GM19452 (cell line): ENCODE results near the gene SPTAN1.

Source experiments
- ATAC-seq: cut with Tn5 transposase; IDR thresholded peaks from one replicate; pipeline ENCODE4 v1.9.1; 2021; ENCODE audit not compliant: unreplicated experiment

The SPTAN1 gene

DNA sequence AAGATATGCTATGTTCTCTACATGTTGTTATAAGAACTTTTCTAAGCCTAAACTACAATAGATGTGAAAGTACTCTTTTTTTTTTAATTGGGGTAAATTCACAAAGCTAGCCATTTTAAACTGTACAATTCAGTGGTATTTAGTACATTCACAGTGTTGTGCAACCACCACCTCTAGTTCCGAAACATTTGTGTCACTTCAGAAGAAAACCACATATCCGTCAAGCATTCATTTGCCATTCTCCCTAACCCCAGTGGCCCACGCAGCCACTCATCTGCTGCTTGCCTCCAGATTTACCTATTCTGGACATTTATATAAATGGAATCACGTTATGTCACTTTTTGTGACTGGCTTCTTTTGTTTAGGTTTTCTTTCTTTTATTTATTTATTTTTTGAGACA, 43.1 kb downstream of the SPTAN1 start:
- no peak for ATAC-seq

DNA sequence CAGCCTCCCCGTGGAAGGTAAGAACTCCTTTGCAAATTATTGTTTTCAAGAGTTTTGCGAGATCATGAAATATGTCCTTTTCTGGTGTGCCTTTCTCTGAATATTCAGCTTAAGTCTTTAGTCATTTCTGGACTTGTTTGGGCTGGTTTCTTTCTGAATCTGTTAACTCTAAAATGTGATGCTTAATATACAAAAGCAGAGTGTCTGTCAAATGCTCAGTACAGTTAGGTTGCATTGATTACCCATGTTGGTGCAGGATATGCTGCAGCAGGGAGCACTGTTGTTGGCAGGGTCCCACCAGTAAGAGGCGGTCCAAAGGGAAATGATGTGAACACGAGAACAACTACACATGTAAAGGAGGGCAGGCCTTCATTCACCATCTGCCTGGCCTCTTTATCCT, 47.7 kb downstream of the SPTAN1 start:
- no peak for ATAC-seq

DNA sequence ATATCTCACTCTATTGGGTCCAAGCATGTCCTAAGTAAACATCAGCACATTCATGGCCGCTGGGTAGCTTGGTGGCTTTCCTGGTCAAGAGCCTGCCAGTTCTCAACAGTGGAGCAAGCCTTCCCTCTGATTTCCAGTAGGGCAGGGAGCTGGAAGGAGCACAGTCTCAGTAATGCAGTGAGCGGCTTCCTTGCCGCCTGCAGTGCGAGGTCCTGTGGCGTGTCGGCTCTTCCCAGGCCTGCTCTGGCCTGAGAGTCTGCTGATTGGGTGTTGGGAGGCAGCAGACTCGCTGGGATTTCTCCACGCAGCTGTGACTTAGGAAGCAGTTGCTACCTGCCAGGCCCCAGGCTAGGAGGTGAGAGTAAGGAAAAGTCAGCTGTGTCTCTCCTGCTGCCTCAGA, 51.3 kb downstream of the SPTAN1 start:
- ATAC-seq: no peak

DNA sequence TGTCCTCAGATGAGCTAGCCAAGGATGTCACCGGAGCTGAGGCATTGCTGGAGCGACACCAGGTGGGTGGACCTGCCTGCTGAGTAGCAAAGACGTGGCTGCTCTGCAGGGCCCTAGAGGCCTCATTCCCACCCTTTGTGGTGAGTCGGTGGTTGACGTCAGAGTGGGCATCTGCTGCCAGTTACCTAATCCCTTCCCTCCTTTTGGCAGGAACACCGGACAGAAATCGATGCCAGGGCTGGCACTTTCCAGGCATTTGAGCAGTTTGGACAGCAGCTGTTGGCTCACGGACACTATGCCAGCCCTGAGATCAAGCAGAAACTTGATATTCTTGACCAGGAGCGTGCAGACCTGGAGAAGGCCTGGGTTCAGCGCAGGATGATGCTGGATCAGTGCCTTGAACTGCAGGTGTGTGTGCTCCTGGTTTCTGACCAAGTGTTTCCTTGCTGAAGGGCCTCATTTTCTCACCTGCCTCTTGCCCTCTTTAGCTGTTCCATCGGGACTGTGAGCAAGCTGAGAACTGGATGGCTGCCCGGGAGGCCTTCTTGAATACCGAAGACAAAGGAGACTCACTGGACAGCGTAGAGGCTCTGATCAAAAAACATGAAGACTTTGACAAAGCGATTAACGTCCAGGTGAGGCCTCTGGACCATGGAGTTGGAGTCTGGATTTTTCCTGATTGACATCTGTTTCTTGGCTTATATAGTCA, 55.4 kb downstream of the SPTAN1 start:
- ATAC-seq: no peak

DNA sequence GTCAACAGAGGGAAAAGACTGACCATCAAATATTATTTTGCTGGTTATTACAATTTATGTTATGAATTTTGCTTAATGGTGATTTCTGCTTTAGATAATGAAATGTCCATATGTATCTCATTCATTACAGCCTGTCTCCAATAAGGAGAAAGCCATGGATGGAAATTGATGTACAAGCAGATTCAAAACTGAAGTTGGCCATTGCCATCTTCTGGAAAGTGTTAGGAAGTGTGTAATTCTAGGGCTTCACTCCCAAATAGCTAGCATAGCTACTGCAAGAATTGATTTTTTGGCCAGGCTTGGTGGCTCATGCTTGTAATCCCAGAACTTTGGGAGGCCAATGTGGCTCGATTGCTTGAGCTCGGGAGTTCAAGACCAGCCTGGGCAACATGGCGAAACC, 58.5 kb downstream of the SPTAN1 start:
- ATAC-seq: no peak

DNA sequence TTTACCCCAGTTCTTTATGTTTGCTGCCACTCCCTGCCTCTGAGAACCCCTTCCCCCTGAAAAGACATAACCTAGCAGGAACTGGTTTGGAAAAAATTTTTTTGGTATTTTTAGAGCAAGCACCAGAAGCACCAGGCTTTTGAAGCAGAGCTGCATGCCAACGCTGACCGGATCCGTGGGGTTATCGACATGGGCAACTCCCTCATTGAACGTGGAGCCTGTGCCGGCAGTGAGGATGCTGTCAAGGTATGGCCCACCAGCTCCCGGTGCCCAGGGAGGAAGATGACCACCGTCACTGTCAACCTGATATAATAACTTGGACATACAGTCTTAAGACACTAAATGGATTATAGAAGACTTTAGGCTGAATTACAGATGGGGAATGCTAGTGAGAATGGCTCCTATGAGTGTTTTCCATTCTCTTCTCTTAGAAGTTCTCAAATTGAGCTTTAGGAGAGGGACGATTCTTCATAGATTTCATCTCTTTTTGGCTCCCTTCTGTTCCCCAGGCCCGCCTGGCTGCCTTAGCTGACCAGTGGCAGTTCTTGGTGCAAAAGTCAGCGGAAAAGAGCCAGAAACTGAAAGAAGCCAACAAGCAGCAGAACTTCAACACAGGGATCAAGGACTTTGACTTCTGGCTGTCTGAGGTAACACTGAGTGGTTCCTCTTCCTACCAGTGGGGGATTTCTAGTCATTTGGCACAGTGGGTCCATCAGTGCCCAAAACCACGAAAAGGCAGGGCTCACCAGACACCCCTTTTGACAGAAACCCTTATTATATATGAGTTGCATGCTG, 59.4 kb downstream of the SPTAN1 start:
- ATAC-seq: no peak

DNA sequence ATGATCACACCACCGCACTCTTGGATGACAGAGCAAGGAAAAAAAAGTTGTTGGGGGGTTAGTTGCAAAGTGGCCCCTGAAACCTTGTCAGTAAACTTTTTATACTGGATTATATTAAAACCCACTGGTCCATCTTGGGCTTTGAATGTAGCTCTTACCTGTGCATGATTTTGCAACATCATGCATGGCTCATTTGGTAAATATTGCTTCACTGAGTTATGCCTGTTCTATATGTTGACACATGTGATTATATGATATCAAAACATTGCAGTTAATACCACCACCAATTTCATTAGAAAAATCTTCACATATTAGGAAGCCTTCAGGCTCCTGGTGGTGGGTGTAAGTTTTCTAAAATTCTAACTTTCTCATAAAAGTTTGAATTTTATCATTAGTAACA, 62.3 kb downstream of the SPTAN1 start:
- ATAC-seq: no peak

DNA sequence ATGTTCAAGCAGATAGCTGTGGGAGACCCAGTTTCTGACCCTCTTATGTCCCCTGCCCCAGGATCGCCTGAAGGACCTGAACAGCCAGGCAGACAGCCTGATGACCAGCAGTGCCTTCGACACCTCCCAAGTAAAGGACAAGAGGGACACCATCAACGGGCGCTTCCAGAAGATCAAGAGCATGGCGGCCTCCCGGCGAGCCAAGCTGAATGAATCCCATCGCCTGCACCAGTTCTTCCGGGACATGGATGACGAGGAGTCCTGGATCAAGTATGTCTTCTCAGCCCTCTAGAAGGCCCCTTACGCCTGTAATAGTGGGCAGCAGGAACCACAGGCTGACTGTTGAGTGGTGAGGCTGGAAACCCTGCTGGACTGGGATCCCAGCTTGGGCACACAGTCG, 63.2 kb downstream of the SPTAN1 start:
- no peak for ATAC-seq

DNA sequence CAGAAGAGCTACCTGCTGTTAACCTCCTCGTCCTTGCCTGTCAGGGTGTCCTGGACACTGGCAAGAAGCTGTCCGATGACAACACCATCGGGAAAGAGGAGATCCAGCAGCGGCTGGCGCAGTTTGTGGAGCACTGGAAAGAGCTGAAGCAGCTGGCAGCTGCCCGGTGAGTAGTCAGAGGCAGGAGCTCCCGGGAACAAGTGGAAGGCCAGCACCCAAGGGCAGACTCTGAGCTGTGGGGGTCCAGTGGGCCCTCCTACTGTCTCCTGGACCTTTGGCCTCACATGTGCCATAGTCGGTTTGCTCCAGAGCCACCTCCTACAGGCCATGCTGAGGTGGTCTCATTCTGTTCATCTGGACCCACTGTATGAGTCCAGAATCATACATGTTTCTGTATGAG, 65.6 kb downstream of the SPTAN1 start:
- no peak for ATAC-seq

DNA sequence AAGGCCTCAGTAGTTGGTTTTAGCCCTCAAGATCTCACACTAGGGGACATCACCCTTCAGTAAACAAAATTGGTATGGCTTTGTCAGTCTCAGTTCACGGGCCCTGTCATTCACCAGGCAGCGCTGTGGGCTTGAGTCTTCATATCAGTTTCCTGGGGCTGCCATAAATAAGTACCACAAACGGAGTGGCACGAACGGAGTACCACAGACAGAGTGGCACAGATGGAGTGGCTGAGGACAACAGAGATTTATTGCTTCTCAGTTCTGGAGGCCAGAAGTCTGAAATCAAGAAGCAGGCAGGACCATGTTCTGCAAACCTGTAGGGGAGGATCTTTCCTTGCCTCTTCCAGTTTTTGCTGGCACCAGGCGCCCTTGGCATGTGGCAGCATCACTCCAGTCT, 66.7 kb downstream of the SPTAN1 start:
- ATAC-seq: no peak

DNA sequence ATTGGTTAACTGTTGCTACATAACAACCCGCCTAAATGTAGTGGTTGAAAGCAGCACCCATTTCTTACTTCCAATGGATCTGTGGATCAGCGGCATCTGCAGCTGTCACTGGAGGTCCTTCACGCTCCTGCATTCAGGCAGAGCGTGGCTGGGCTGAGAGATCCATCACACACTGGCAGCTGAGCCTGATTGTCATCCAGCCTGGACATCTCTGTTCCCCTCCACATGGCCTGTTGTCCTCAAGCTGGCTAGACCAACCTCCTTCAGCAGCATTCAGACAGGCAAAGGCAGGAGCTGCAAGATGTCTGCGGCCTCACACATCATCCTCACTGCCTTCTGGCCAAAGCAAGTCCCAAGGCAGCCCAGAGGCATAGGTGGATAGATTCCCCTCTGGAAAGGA, 67.4 kb downstream of the SPTAN1 start:
- ATAC-seq: no peak

DNA sequence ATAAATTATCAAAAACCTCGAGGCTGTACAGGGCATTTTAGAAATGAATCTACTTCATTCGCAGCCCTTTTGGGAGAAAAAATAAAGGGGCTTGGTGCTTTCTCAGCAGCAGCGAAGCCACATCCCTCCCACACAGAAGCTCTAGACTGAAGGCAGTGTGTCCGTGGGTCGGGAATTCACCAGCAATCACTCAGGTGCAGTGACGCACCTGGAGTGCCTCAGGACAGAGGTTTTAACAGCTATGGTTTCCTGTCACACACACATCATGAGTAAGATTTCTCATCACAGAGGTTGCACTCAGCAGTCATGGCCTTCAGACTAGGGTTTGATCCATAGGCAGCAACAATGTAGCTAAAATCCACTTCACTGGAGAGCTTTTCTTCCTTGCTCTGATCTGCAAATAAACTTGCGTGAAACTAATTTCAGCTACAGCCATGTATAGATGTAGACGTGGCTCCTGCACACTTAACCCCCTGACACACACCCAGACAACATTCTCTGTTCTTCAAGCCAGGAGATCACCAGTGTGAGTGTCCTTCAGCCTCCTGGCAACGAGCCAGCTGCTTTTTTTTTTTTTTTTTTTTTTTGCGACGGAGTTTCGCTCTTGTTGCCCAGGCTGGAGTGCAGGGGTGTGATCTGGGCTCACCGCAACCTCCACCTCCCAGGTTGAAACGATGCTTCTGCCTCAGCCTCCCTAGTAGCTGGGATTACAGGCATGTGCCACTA, 69.5 kb downstream of the SPTAN1 start:
- ATAC-seq: no peak

DNA sequence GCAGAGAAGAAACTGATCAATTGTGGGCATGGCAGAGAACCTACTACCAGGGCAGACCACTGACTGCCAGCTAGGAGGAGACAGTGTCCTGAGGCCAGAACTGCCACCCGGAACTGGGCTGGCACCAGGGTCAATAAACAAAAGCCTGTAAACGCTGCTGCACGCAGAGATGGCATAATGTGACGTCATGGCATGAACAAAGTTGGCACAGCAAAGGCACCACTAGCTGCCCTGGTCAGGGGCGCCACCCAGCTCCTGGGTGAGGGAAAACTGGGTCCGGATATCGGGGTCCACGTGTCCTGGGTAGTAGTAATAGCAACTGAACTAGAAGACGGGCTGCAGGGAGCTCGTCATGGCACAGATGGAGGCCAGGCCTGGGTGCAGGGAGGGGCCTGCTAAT, 72.2 kb downstream of the SPTAN1 start:
- no peak for ATAC-seq

DNA sequence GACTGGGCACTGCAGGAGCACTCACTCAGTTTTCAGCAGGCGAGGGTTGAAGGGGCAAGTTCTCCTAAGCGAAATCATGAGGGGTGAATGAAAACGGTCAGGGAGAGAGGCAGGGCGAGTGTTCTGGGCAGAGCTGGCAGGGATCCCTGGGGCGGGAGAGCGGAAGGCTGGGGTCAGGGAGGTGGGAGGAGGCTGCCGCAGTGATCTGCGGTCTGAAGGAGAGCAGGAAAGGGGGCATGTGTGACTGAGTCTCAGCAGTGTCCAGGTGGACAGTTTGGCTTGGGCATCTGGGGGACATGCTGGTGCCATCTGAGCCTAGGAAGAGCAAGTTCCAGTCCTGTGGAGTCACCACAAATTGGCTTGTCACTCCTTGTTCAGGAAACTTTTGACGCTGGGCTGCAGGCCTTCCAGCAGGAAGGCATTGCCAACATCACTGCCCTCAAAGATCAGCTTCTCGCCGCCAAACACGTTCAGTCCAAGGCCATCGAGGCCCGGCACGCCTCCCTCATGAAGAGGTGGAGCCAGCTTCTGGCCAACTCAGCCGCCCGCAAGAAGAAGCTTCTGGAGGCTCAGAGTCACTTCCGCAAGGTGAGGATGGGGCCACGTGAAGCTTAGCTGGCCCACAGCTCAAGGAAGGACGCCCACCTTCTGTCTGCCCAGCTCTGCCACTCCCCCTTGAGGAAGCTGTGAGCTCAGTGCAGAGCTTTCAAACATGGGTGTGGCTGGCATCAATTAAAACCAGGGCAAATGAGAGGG, 73.2 kb downstream of the SPTAN1 start:
- ATAC-seq: no peak

DNA sequence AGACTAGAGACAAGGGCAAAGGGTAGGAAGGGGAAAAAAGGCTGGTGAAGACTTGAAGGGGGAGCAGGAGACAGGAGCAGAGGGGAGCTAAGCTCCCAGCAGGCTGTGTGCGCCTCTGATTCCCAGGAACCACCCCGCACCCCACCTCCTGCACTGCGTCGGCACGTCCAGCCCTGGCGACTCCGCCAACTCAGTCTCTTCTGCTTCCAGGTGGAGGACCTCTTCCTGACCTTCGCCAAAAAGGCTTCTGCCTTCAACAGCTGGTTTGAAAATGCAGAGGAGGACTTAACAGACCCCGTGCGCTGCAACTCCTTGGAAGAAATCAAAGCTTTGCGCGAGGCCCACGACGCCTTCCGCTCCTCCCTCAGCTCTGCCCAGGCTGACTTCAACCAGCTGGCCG, 73.8 kb downstream of the SPTAN1 start:
- no peak for ATAC-seq

DNA sequence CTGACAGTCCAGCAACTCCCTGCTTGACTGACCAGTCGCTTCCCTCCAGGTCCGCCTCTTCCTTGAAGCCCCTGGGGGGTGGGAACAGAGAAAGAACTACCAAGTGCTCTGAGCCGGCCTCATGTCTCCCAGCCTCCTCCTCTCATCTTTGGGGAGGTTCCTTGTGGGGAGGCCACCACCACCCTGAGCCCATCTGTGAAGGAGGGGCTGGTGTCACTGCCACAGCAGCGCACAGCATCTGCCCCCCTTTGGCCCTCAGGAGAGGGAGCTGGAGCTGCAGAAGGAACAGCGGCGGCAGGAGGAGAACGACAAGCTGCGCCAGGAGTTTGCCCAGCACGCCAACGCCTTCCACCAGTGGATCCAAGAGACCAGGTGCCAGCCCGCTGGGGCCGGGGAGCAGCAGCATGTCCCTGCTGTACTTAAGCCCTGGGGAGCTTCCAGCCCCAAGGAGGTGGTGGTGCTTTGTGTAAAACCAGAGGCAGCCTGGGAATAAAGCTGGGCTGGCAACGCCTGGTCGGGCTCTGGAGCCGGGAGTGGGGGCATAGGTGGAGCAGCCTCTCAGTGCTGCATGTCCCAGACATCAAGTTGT, 74.8 kb downstream of the SPTAN1 start:
- no peak for ATAC-seq

DNA sequence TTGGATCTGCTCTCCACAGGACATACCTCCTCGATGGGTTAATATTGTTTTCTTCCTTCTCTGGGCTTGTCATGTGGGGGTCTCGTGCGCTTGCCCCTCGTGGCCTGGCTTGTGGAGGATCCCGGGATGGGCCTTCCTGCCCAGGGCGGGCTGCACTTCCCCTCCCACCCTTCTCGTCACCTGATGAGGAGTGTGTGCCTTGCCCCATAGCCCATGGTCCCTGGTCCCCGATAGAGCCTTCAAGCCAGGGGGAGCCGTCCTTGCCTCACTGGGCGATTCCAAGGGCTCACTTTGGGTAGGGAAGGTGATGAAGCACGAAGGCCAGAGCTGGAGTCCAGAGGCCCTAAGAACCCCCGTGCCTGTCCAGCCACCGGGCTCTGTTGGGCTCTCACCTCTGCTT, 75.5 kb downstream of the SPTAN1 start:
- no peak for ATAC-seq

DNA sequence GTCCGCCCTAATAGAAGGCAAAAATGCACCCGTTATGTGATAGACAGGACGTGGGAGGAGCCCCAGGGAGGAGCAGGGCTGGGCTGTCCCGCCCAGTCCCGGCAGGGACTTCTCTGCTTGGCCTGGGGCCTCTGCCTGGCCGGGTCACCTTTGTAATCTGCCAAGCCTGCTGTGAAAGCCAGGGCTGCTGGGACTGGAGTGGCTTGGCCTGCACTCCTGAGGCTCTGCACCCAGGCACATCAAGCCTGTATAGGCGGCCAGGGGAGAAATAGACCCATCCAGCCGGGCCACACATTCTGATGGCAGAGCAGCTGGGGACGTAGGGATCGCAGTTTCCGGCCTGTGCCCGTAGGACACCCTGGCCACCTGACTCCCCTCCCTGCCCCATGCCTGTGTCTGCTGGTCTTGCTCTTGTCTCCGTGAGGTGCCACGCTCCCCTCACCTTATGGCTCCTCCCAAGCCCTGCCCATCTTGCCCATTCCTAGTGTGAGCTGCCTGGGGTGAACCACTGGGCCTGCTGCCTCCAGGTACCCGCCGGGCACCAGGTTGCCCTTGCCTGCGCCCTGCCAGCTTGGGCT, 76.2 kb downstream of the SPTAN1 start:
- no peak for ATAC-seq

DNA sequence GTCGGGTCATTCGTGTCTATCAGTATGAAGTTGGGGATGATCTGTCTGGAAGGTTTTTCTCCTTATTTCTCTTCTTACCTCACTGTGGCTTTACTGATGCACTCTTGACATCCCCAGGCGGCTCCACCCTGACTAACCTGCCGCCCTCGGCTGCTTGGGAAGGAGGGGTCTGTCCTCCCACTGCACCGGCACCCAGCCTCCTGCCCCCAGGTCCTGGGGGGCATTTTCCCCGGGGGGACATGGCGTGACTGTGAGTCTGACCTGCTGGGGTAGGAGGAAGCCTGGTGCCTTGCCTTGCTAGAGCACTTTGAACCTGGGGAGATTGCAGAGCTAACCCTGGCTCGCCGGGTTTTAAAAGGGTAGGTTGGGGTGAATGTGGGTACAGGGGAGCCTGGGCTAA, 76.7 kb downstream of the SPTAN1 start:
- no peak for ATAC-seq

DNA sequence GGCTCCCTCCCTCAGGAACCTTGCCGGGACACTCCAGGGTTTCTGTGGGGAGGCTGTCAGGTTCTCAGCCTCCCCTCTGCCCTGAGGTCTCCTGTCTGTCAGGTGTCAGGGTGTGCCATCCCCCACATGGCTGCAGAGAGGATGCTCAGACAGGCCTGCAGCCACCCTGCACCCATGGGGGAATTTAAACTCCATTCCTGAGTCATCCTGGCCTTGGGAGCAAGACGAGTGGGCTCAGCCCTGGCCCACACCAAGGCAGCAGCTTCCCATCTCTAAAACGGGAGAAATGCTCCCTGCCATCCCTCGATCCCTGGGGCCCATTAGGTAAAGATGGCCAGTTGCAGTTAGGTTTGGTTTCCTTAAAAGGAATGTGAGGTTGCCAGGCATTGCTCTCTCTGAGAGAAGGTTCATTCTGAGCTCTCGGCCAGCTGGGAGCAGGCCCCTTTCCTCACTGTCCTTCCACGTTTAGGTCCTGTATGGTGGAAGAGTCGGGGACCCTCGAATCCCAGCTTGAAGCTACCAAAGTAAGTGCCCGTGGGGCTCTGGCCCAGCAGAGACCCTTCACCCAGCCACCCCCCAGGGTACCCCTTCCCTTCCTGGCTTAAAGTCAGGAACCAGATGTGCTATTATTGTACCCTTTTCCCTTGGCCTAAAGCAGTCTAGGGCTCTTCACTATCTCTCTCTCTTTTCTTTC, 77.6 kb downstream of the SPTAN1 start:
- no peak for ATAC-seq
